DND-41 (cell line): ENCODE measurements around the gene TMPRSS9.

ENCODE experiments used
- ATAC-seq: fragments of 200-7000 bp; cut with Tn5 transposase; 3 replicates; pipeline ENCODE4 v1.9.1; 2021; ENCODE audit warnings: low read depth; ENCODE audit not compliant: insufficient read depth
- DNase-seq: peaks from one replicate; pipeline ENCODE4 v3.0.0-alpha.2; 2020
- H2AFZ ChIP-seq: 2 replicates; pipeline ENCODE4 v1.6.0; 2012; ENCODE audit warnings: low read depth, low read length
- H3K27ac ChIP-seq: 2 replicates; pipeline ENCODE4 v1.5.1; 2012; ENCODE audit warnings: low read length, inconsistent platforms
- H3K27me3 ChIP-seq: fragments of 200-600 bp; sonication (generic); 2 replicates; pipeline ENCODE4 v1.6.0; 2012; ENCODE audit warnings: low read length, mild to moderate bottlenecking, inconsistent platforms; ENCODE audit not compliant: insufficient read depth, poor library complexity
- H3K36me3 ChIP-seq: 2 replicates; pipeline ENCODE4 v1.5.1; 2012; ENCODE audit warnings: low read length, inconsistent platforms; ENCODE audit not compliant: insufficient read depth
- H3K4me1 ChIP-seq: 2 replicates; pipeline ENCODE4 v1.5.1; 2012; ENCODE audit warnings: mild to moderate bottlenecking, low read length; ENCODE audit not compliant: insufficient read depth
- H3K4me2 ChIP-seq: 2 replicates; pipeline ENCODE4 v1.6.0; 2012; ENCODE audit warnings: mild to moderate bottlenecking, moderate library complexity, low read length, inconsistent platforms; ENCODE audit not compliant: insufficient read depth
- H3K4me3 ChIP-seq, 2 experiments: fragments of 200-600 bp in 1 of 2; shearing (Covaris generic) in 1 of 2; 2 replicates each; pipeline ENCODE4 v1.5.1; 2012 to 2016; ENCODE audit warnings: inconsistent platforms in 2 of 2, low read length in 2 of 2, mild to moderate bottlenecking in 2 of 2, low read depth in 1 of 2, moderate library complexity in 1 of 2
- H3K79me2 ChIP-seq: 2 replicates; pipeline ENCODE4 v1.6.0; 2012; ENCODE audit warnings: low read length, inconsistent platforms; ENCODE audit not compliant: insufficient read depth
- H3K9ac ChIP-seq: 2 replicates; pipeline ENCODE4 v1.6.0; 2012; ENCODE audit warnings: low read depth, mild to moderate bottlenecking, inconsistent platforms, low read length, moderate library complexity
- H3K9me3 ChIP-seq: 2 replicates; pipeline ENCODE4 v1.5.1; 2012; ENCODE audit warnings: low read length, moderate library complexity, mild to moderate bottlenecking, inconsistent platforms; ENCODE audit not compliant: insufficient read depth, severe bottlenecking
- H4K20me1 ChIP-seq: 2 replicates; pipeline ENCODE4 v1.6.0; 2012; ENCODE audit warnings: low read length; ENCODE audit not compliant: insufficient read depth
- CTCF ChIP-seq: IDR thresholded peaks from 2 replicates; pipeline ENCODE4 v1.5.1; 2012; ENCODE audit warnings: borderline replicate concordance, low read length, moderate library complexity, mild to moderate bottlenecking; ENCODE audit not compliant: poor library complexity, severe bottlenecking; ENCODE audit errors: extremely low read depth
- EZH2 ChIP-seq: IDR thresholded peaks from 3 replicates; pipeline ENCODE4 v1.6.1; 2012; ENCODE audit warnings: borderline replicate concordance, low read depth, mild to moderate bottlenecking, moderate library complexity, low read length, inconsistent platforms; ENCODE audit not compliant: severe bottlenecking

Gene TMPRSS9

GRCh38 chr19:2317756-2318155 lies 42.3 kb upstream of the TMPRSS9 start:
- no peak overlapping the region for H3K27ac ChIP-seq
- H2AFZ ChIP-seq = no peak overlapping the region
- no peaks in the 10 kb centered on the region for H3K79me2 ChIP-seq
- H3K4me3 ChIP-seq = no peak overlapping the region
- no peaks in the 10 kb centered on the region for H3K4me1 ChIP-seq
- no peaks in the 10 kb centered on the region for H3K9me3 ChIP-seq
- H3K27me3 ChIP-seq = no peaks in the 10 kb centered on the region
- peaks cover 9% of the 10 kb centered on the region; the same call in 1 of the 2 replicates for H4K20me1 ChIP-seq
- no peak for TF ChIP-seq CTCF
- TF ChIP-seq EZH2 = no peak
- ATAC-seq (no peak), DNase-seq (no peak)
- no peak overlapping the region for H3K9ac ChIP-seq
- peaks cover 3% of the 10 kb centered on the region for H3K36me3 ChIP-seq
- H3K4me2 ChIP-seq = no peak overlapping the region

- Histone ChIP-seq H3K4me2 (no peak overlapping the region), H4K20me1 (peaks cover 9% of the 10 kb centered on the region; the same call in 1 of the 2 replicates), H3K27me3 (no peaks in the 10 kb centered on the region), H3K4me3 (no peak overlapping the region), H3K79me2 (no peaks in the 10 kb centered on the region), H3K27ac (no peak overlapping the region), H3K9ac (no peak overlapping the region), H3K4me1 (no peaks in the 10 kb centered on the region), H2AFZ (no peak overlapping the region), H3K9me3 (no peaks in the 10 kb centered on the region), H3K36me3 (peaks cover 15% of the 10 kb centered on the region)
- DNase-seq (no peak), ATAC-seq (no peak)
- no peak for TF ChIP-seq CTCF
- TF ChIP-seq EZH2 = no peak
Observed at GRCh38 chr19:2318923-2319322, 41.1 kb upstream of the TMPRSS9 start.

- Histone ChIP-seq H3K79me2 (peaks cover 4% of the 10 kb centered on the region; the same call in 1 of the 2 replicates), H3K27me3 (no peaks in the 10 kb centered on the region), H3K27ac (no peak overlapping the region), H3K9me3 (no peaks in the 10 kb centered on the region), H3K36me3 (peaks cover 21% of the 10 kb centered on the region), H2AFZ (no peak overlapping the region), H3K4me2 (no peak overlapping the region), H3K4me3 (no peak overlapping the region), H3K4me1 (no peaks in the 10 kb centered on the region), H3K9ac (no peak overlapping the region), H4K20me1 (peaks cover 15% of the 10 kb centered on the region)
- no peak for TF ChIP-seq EZH2
- TF ChIP-seq CTCF = no peak
- DNase-seq (no peak), ATAC-seq (no peak)
Observed at GRCh38 chr19:2319551-2319950, 40.5 kb upstream of the TMPRSS9 start.

GRCh38 chr19:2320049-2320448 lies 40.0 kb upstream of the TMPRSS9 start:
- Histone ChIP-seq H3K36me3 (peaks cover 26% of the 10 kb centered on the region), H4K20me1 (peaks cover 20% of the 10 kb centered on the region), H3K4me2 (no peak overlapping the region), H3K9me3 (no peaks in the 10 kb centered on the region), H3K4me1 (no peaks in the 10 kb centered on the region; the same call in 1 of the 2 replicates), H3K9ac (no peak overlapping the region), H3K79me2 (peaks cover 9% of the 10 kb centered on the region), H3K27ac (no peak overlapping the region), H2AFZ (no peak overlapping the region), H3K4me3 (no peak overlapping the region), H3K27me3 (no peaks in the 10 kb centered on the region)
- ATAC-seq (no peak), DNase-seq (no peak)
- TF ChIP-seq CTCF (no peak), EZH2 (no peak)
